Liver (tissue), 10 donors: ENCODE measurements around the gene NAPB. TPM values are rescaled to one million over a fixed set of nuclear protein-coding genes. Genes with fewer than 3 reads are reported as not detected.

ENCODE experiments used
- DNase-seq: peaks from one replicate; pipeline ENCODE4 v3.0.0-alpha.2; 2017; ENCODE audit warnings: low spot score
- H3K27ac ChIP-seq, 2 donors: one replicate each; pipeline ENCODE4 v1.7.0; 2013; ENCODE audit warnings: inconsistent platforms in 2 of 2, low read length in 2 of 2, control low read depth in 1 of 2, low read depth in 1 of 2, mild to moderate bottlenecking in 1 of 2
- H3K27me3 ChIP-seq, 4 donors: one replicate each; pipeline versions ENCODE4 v1.6.1 to v1.7.0; 2013; ENCODE audit warnings: low read length in 3 of 4, inconsistent platforms in 1 of 4, mild to moderate bottlenecking in 1 of 4, moderate library complexity in 1 of 4; ENCODE audit not compliant: control insufficient read depth in 4 of 4, insufficient read depth in 4 of 4
- H3K36me3 ChIP-seq, 4 donors: one replicate each; pipeline versions ENCODE4 v1.6.1 to v1.7.0; 2013; ENCODE audit warnings: low read length in 3 of 4, mild to moderate bottlenecking in 3 of 4, low read depth in 1 of 4, moderate library complexity in 1 of 4; ENCODE audit not compliant: control insufficient read depth in 4 of 4, insufficient read depth in 3 of 4
- H3K4me1 ChIP-seq, 4 donors: one replicate each; pipeline versions ENCODE4 v1.6.1 to v1.7.0; 2013; ENCODE audit warnings: low read length in 3 of 4, mild to moderate bottlenecking in 3 of 4, moderate library complexity in 1 of 4; ENCODE audit not compliant: control insufficient read depth in 4 of 4, insufficient read depth in 4 of 4
- H3K4me3 ChIP-seq, 3 donors: one replicate each; pipeline versions ENCODE4 v1.6.1 to v1.7.0; 2013; ENCODE audit warnings: low read length in 3 of 3, control low read depth in 1 of 3, low read depth in 1 of 3, mild to moderate bottlenecking in 1 of 3
- H3K9ac ChIP-seq, 2 donors: one replicate each; pipeline ENCODE4 v1.7.0; 2013; ENCODE audit warnings: low read length in 2 of 2, mild to moderate bottlenecking in 2 of 2, moderate library complexity in 2 of 2, control low read depth in 1 of 2, low read depth in 1 of 2
- H3K9me3 ChIP-seq, 4 donors: one replicate each; pipeline versions ENCODE4 v1.6.1 to v1.7.0; 2013; ENCODE audit warnings: low read length in 3 of 4; ENCODE audit not compliant: control insufficient read depth in 4 of 4
- ATF3 ChIP-seq: IDR thresholded peaks from 2 replicates; pipeline ENCODE4 v1.6.1; 2016; ENCODE audit warnings: antibody characterized with exemption
- EGR1 ChIP-seq, 2 donors: IDR thresholded peaks; 2 replicates each; pipeline ENCODE4 v1.6.1; 2016 to 2018; ENCODE audit warnings: antibody characterized with exemption in 2 of 2, low read depth in 2 of 2
- FOXA2 ChIP-seq: IDR thresholded peaks from 2 replicates; pipeline ENCODE4 v1.6.1; 2016; ENCODE audit warnings: antibody characterized with exemption
- GABPA ChIP-seq, 2 donors: IDR thresholded peaks in 1 of 2; conservative IDR thresholded peaks in 1 of 2; 2 replicates each; pipeline ENCODE4 v1.6.1; 2016; ENCODE audit warnings: antibody characterized with exemption in 2 of 2, mild to moderate bottlenecking in 1 of 2, moderate library complexity in 1 of 2
- HNF4A ChIP-seq, 2 donors: conservative IDR thresholded peaks; 2 replicates each; pipeline ENCODE4 v1.6.1; 2016; ENCODE audit warnings: antibody characterized with exemption in 2 of 2, mild to moderate bottlenecking in 2 of 2
- HNF4G ChIP-seq: IDR thresholded peaks from 2 replicates; pipeline ENCODE4 v1.6.1; 2016; ENCODE audit warnings: antibody characterized with exemption
- JUND ChIP-seq, 2 donors: IDR thresholded peaks; 2 replicates each; pipeline ENCODE4 v1.6.1; 2016; ENCODE audit warnings: antibody characterized with exemption in 2 of 2
- MAX ChIP-seq: IDR thresholded peaks from 2 replicates; pipeline ENCODE4 v1.6.1; 2016; ENCODE audit warnings: antibody characterized with exemption
- NR2F2 ChIP-seq: IDR thresholded peaks from 2 replicates; pipeline ENCODE4 v1.6.1; 2016; ENCODE audit warnings: antibody characterized with exemption
- REST ChIP-seq: IDR thresholded peaks from 2 replicates; pipeline ENCODE4 v1.6.1; 2016; ENCODE audit warnings: antibody characterized with exemption, mild to moderate bottlenecking
- RXRA ChIP-seq, 2 donors: IDR thresholded peaks; 2 replicates each; pipeline ENCODE4 v1.6.1; 2017 to 2018; ENCODE audit warnings: antibody characterized with exemption in 2 of 2, mild to moderate bottlenecking in 1 of 2
- SP1 ChIP-seq: IDR thresholded peaks from 2 replicates; pipeline ENCODE4 v1.6.1; 2018; ENCODE audit warnings: antibody characterized with exemption, mild to moderate bottlenecking
- TAF1 ChIP-seq: conservative IDR thresholded peaks from 2 replicates; pipeline ENCODE4 v1.6.1; 2016; ENCODE audit warnings: antibody characterized with exemption, mild to moderate bottlenecking
- YY1 ChIP-seq: IDR thresholded peaks from 2 replicates; pipeline ENCODE4 v1.6.1; 2016; ENCODE audit warnings: antibody characterized with exemption, mild to moderate bottlenecking
- ZBTB33 ChIP-seq: IDR thresholded peaks from 2 replicates; pipeline ENCODE4 v1.6.1; 2016; ENCODE audit warnings: antibody characterized with exemption
- WGBS: extraction: QIAGEN DNeasy Blood & Tissue Kit; methylation state at CpG from one replicate; pipeline ENCODE4 v1.1.7; 2013; 5-methylcytosine and 5-hydroxymethylcytosine counted together
- polyA plus RNA-seq, 2 donors: library from polyadenylated mRNA; stranded (reverse) in 1 of 2; unstranded in 1 of 2; fragments of 200-250 nt in 1 of 2; fragments of >200 nt in 1 of 2; fragmentation: Nextera tagmentation in 1 of 2; extraction: Ambion mirVana in 1 of 2; gene quantifications; one replicate each; pipeline versions ENCODE4 v1.2.1 to v1.2.3, GENCODE V29; 2013 to 2015
- small RNA-seq: library from RNA; depleted of rRNA; stranded (forward); fragments of <200 nt; gene quantifications from one replicate; pipeline ENCODE3, GENCODE V24; 2014
- total RNA-seq, 2 donors: library from RNA; depleted of rRNA; stranded (reverse); fragments of >200 nt; gene quantifications; one replicate each; pipeline ENCODE4 v1.2.3, GENCODE V29; 2014
- donor health status: healthy.
- donor health status: healthy.
- donor health status: healthy.
- donor health status: healthy.
- donor health status: healthy.

Gene NAPB
- total and polyA plus RNA-seq, 4 donors = 2.4 to 10.6 (median 4.5) TPM

- DNase-seq = no peak
- Histone ChIP-seq H3K27ac (no peak overlapping the region), H3K4me1 (no peaks in the 10 kb centered on the region), H3K9me3 (no peaks in the 10 kb centered on the region), H3K36me3 (no peaks in the 10 kb centered on the region), H3K4me3 (no peak overlapping the region), H3K27me3 (no peaks in the 10 kb centered on the region), H3K9ac (no peak overlapping the region)
- TF ChIP-seq JUND (IDR thresholded peaks at IDR 0.05) (no peak), REST (no peak), NR2F2 (no peak), HNF4G (no peak), ATF3 (no peak), HNF4A (conservative IDR thresholded peaks at IDR 0.05) (no peak), FOXA2 (no peak), ZBTB33 (no peak), GABPA (IDR thresholded peaks at IDR 0.05 in 1 of 2, conservative IDR thresholded peaks at IDR 0.05 in 1 of 2) (no peak), SP1 (no peak), EGR1 (IDR thresholded peaks at IDR 0.05; ENCODE audit: low read depth in 2 of 2) (no peak), YY1 (no peak), TAF1 (no peak), MAX (no peak)
- WGBS = 86% methylated on average over 8 of the region's 8 CpGs
Observed at GRCh38 chr20:23326774-23327173, 94.5 kb downstream of the NAPB start.

GRCh38 chr20:23325107-23325506 is 96.2 kb downstream of the NAPB start:
- 69% methylated on average over 3 of the region's 3 CpGs for WGBS
- H3K9ac ChIP-seq = no peak overlapping the region
- peaks cover 0 to 3% (median 0%) of the 10 kb centered on the region in 4 donors for H3K27me3 ChIP-seq
- DNase-seq = no peak
- H3K36me3 ChIP-seq = no peaks in the 10 kb centered on the region
- no peak overlapping the region for H3K4me3 ChIP-seq
- H3K4me1 ChIP-seq = no peaks in the 10 kb centered on the region
- no peak for TF ChIP-seq YY1
- no peak for TF ChIP-seq GABPA (IDR thresholded peaks at IDR 0.05 in 1 of 2, conservative IDR thresholded peaks at IDR 0.05 in 1 of 2)
- no peak for TF ChIP-seq RXRA (IDR thresholded peaks at IDR 0.05)
- no peaks in the 10 kb centered on the region for H3K9me3 ChIP-seq
- no peak overlapping the region for H3K27ac ChIP-seq

Small RNAs within 50 kb of the gene (small RNA-seq; reads per million reads assigned to genes)
- gene RF00019 (not detected), gene RNA5SP479 (not detected)

Other genes with a start within 250 kb of the NAPB start
- gene NXT1, start 70.7 kb downstream of the NAPB start, total RNA-seq = 1 to 10 TPM; 9.5 to 9.6 TPM
- 1 to 10 TPM; 5.7 to 8.1 TPM for gene NXT1, start 70.7 kb downstream of the NAPB start, polyA plus RNA-seq
- gene GZF1, start 59.3 kb downstream of the NAPB start, total RNA-seq = 10 to 100 TPM in 1 of 2 donors, 1 to 10 TPM in 1; 5.6 to 11.0 TPM
- gene GZF1, start 59.3 kb downstream of the NAPB start, polyA plus RNA-seq = 1 to 10 TPM; 1.6 to 4.5 TPM
- gene CSTL1, start 18.2 kb upstream of the NAPB start, total RNA-seq = not detected
- not detected for gene CSTL1, start 18.2 kb upstream of the NAPB start, polyA plus RNA-seq
- gene CST11, start 31.4 kb upstream of the NAPB start, total RNA-seq = not detected
- gene CST11, start 31.4 kb upstream of the NAPB start, polyA plus RNA-seq = not detected
- not detected for gene CST8, start 69.6 kb upstream of the NAPB start, total RNA-seq
- not detected for gene CST8, start 69.6 kb upstream of the NAPB start, polyA plus RNA-seq
- gene CST9L, start 147.0 kb upstream of the NAPB start, total RNA-seq = not detected
- not detected for gene CST9L, start 147.0 kb upstream of the NAPB start, polyA plus RNA-seq
- not detected for gene CST9, start 184.4 kb upstream of the NAPB start, total RNA-seq
- not detected for gene CST9, start 184.4 kb upstream of the NAPB start, polyA plus RNA-seq
- gene CST3, start 216.5 kb upstream of the NAPB start, total RNA-seq = 100 to 1,000 TPM; 153 to 364 TPM
- gene CST3, start 216.5 kb upstream of the NAPB start, polyA plus RNA-seq = 1,000 to 10,000 TPM in 1 of 2 donors, 100 to 1,000 TPM in 1; 662 to 1,712 TPM